Ishikawa (cell line): ENCODE data around the gene CD226.

Source experiments
- CEBPB ChIP-seq: IDR thresholded peaks from 2 replicates; pipeline ENCODE4 v1.6.1; 2012
- CREB1 ChIP-seq: IDR thresholded peaks from 2 replicates; pipeline ENCODE4 v1.6.1; 2012; ENCODE audit warnings: low read depth
- EGR1 ChIP-seq: IDR thresholded peaks from 2 replicates; pipeline ENCODE4 v1.6.1; 2012
- EP300 ChIP-seq: IDR thresholded peaks from 2 replicates; pipeline ENCODE4 v1.6.1; 2012; ENCODE audit warnings: borderline replicate concordance
- FOXM1 ChIP-seq: IDR thresholded peaks from 2 replicates; pipeline ENCODE4 v1.6.1; 2012; ENCODE audit warnings: low read depth, borderline replicate concordance
- MAX ChIP-seq: IDR thresholded peaks from 2 replicates; pipeline ENCODE4 v1.6.1; 2012
- NFIC ChIP-seq: IDR thresholded peaks from 2 replicates; pipeline ENCODE4 v1.6.1; 2012
- RAD21 ChIP-seq: IDR thresholded peaks from 2 replicates; pipeline ENCODE4 v1.6.1; 2012; ENCODE audit warnings: low read depth
- REST ChIP-seq: IDR thresholded peaks from 2 replicates; pipeline ENCODE4 v1.6.1; 2012; ENCODE audit warnings: low read depth, mild to moderate bottlenecking
- TAF1 ChIP-seq: IDR thresholded peaks from 2 replicates; pipeline ENCODE4 v1.6.1; 2012; ENCODE audit warnings: low read depth, mild to moderate bottlenecking
- TCF12 ChIP-seq: IDR thresholded peaks from 2 replicates; pipeline ENCODE4 v1.6.1; 2012; ENCODE audit warnings: low read depth
- TEAD4 ChIP-seq: IDR thresholded peaks from 2 replicates; pipeline ENCODE4 v1.6.1; 2012
- USF1 ChIP-seq: IDR thresholded peaks from 2 replicates; pipeline ENCODE4 v1.6.1; 2012
- YY1 ChIP-seq: IDR thresholded peaks from 2 replicates; pipeline ENCODE4 v1.6.1; 2012; ENCODE audit warnings: low read depth
- ZBTB7A ChIP-seq: IDR thresholded peaks from 2 replicates; pipeline ENCODE4 v1.6.1; 2012; ENCODE audit warnings: low read depth

Gene CD226

GRCh38 chr18:69956665-69957620 lies 9.3 kb upstream of the CD226 start:
- TF ChIP-seq TCF12 = no peak
- no peak for TF ChIP-seq EP300
- TF ChIP-seq REST = no peak
- no peak for TF ChIP-seq TEAD4
- TF ChIP-seq CREB1 = no peak
- no peak for TF ChIP-seq CEBPB
- no peak for TF ChIP-seq MAX
- no peak for TF ChIP-seq USF1
- no peak for TF ChIP-seq YY1
- no peak for TF ChIP-seq RAD21
- no peak for TF ChIP-seq FOXM1
- TF ChIP-seq EGR1 = no peak
- no peak for TF ChIP-seq ZBTB7A
- no peak for TF ChIP-seq NFIC
- no peak for TF ChIP-seq TAF1

- TF ChIP-seq TAF1 (no peak), CEBPB (no peak)
Observed at GRCh38 chr18:69956057-69956456, 8.4 kb upstream of the CD226 start.

- TF ChIP-seq REST (no peak), MAX (no peak), FOXM1 (no peak), TEAD4 (no peak), EP300 (no peak), TCF12 (no peak), ZBTB7A (no peak)
Observed at GRCh38 chr18:69954719-69955480, 7.2 kb upstream of the CD226 start.

- no peak for TF ChIP-seq YY1
- TF ChIP-seq TCF12 = no peak
- TF ChIP-seq USF1 = no peak
- no peak for TF ChIP-seq ZBTB7A
- no peak for TF ChIP-seq TEAD4
- TF ChIP-seq RAD21 = no peak
- no peak for TF ChIP-seq EGR1
- no peak for TF ChIP-seq NFIC
- TF ChIP-seq REST = no peak
- TF ChIP-seq CEBPB = no peak
- no peak for TF ChIP-seq MAX
- no peak for TF ChIP-seq EP300
- no peak for TF ChIP-seq CREB1
- TF ChIP-seq TAF1 = no peak
- no peak for TF ChIP-seq FOXM1
Observed at GRCh38 chr18:69953191-69953590, 5.5 kb upstream of the CD226 start.
